Activated T-cell treated with anti-CD3 and anti-CD28 coated beads, Interleukin-2, amount 50 U/mL, for 72 hours (primary cell): ENCODE data around the gene MYRIP. TPM values are rescaled to one million over a fixed set of nuclear protein-coding genes. Genes with fewer than 3 reads are reported as not detected.

Experiments
- ATAC-seq, 2 donors: fragments of 150-1000 bp; cut with Tn5 transposase; replicated peaks in 1 of 2; 2 replicates each; pipeline ENCODE4 v1.10.0; 2021; ENCODE audit warnings: moderate library complexity in 2 of 2, mild to moderate bottlenecking in 1 of 2
- DNase-seq, 2 donors: peaks; one replicate each; pipeline ENCODE4 v3.0.0; 2021 to 2022; ENCODE audit warnings: mixed read lengths in 1 of 2
- H3K27ac Mint-ChIP-seq: one replicate; pipeline ENCODE4 v1.8.0; 2022; ENCODE audit warnings: mild to moderate bottlenecking, moderate library complexity, mixed read lengths
- H3K27me3 Mint-ChIP-seq: one replicate; pipeline ENCODE4 v1.8.0; 2022; ENCODE audit warnings: low read depth, mixed read lengths
- H3K36me3 Mint-ChIP-seq, 2 donors: one replicate each; pipeline ENCODE4 v1.8.0; 2022; ENCODE audit warnings: mixed read lengths in 2 of 2, mild to moderate bottlenecking in 1 of 2; ENCODE audit not compliant: insufficient read depth in 2 of 2
- H3K4me1 Mint-ChIP-seq: one replicate; pipeline ENCODE4 v1.8.0; 2022; ENCODE audit warnings: low read depth, mixed read lengths
- H3K4me3 Mint-ChIP-seq, 2 donors: one replicate each; pipeline ENCODE4 v1.8.0; 2022; ENCODE audit warnings: mild to moderate bottlenecking in 2 of 2, mixed read lengths in 2 of 2, moderate library complexity in 2 of 2
- H3K9me3 Mint-ChIP-seq, 2 donors: one replicate each; pipeline ENCODE4 v1.8.0; 2022; ENCODE audit warnings: mixed read lengths in 2 of 2
- total RNA-seq, 2 donors: library from RNA; stranded (reverse); gene quantifications; one replicate each; pipeline ENCODE4 v1.2.3, GENCODE V29; 2022

MYRIP gene
- total RNA-seq, 2 donors from 2014 or later, result not detected

- Mint-ChIP-seq H3K4me1 (no peaks in the 10 kb centered on the region), H3K9me3 (peaks cover 4 to 5% of the 10 kb centered on the region in 2 donors), H3K4me3 (no peak overlapping the region), H3K36me3 (peaks cover 0 to 2% of the 10 kb centered on the region in 2 donors), H3K27ac (no peak overlapping the region), H3K27me3 (no peaks in the 10 kb centered on the region)
- DNase-seq (no peak), ATAC-seq (no peak)
Observed at GRCh38 chr3:39882111-39882510, 72.7 kb downstream of the MYRIP start.

DNA sequence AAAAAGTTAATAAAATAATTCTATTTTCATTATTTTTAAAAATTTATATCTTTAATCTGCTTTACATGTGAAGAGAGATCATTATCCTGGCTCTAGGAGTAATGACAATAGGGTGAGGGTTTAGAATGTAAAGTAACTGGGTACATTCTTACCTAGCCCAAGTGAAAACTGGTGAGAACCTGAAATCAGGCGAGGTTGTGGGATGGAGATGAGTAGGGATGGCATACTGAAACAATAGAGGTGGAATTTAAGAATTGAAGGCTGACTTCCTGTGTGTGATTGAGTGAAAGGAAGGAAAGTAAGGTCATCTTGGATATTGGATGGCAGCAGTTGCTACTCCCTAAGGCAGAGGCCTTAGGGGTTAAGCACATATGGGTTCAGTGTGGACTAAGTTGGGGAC lies 82.7 kb downstream of the MYRIP start:
- H3K27ac Mint-ChIP-seq, result no peak overlapping the region
- no peak overlapping the region for H3K4me3 Mint-ChIP-seq
- H3K27me3 Mint-ChIP-seq, result no peaks in the 10 kb centered on the region
- no peaks in the 10 kb centered on the region for H3K36me3 Mint-ChIP-seq
- DNase-seq (no peak), ATAC-seq (no peak)
- H3K4me1 Mint-ChIP-seq, result no peaks in the 10 kb centered on the region
- no peaks in the 10 kb centered on the region for H3K9me3 Mint-ChIP-seq

GRCh38 chr3:39896184-39896583 lies 86.8 kb downstream of the MYRIP start:
- Mint-ChIP-seq H3K27me3 (no peaks in the 10 kb centered on the region), H3K9me3 (no peaks in the 10 kb centered on the region), H3K4me3 (no peak overlapping the region), H3K27ac (no peak overlapping the region), H3K4me1 (no peaks in the 10 kb centered on the region), H3K36me3 (no peaks in the 10 kb centered on the region)
- ATAC-seq, result no peak
- DNase-seq, result no peak

- H3K27ac Mint-ChIP-seq, result no peak overlapping the region
- no peaks in the 10 kb centered on the region for H3K4me1 Mint-ChIP-seq
- no peaks in the 10 kb centered on the region for H3K27me3 Mint-ChIP-seq
- no peaks in the 10 kb centered on the region for H3K36me3 Mint-ChIP-seq
- H3K4me3 Mint-ChIP-seq, result no peak overlapping the region
- no peak for DNase-seq
- H3K9me3 Mint-ChIP-seq, result no peaks in the 10 kb centered on the region
- ATAC-seq, result no peak
Observed at GRCh38 chr3:39900462-39901002, 91.1 kb downstream of the MYRIP start.

DNA sequence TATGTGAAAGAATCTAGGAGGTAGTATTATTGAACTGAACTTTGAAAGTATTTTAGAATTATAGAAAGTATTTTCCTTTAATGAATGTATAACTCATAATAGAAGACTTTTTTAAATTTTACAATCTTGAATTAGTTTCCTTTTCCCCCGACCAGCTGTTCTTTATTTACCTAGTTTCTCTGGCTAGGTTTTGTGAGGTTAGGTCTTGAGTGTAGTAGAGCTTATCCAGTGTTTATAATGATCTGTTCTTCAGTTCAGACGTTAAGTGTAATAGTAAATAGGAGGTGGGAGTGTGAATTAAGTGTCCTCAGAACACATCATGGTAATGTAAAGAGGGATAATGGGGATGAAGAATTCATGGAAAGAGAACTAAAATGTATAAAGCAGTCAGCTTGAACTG lies 93.8 kb downstream of the MYRIP start:
- no peaks in the 10 kb centered on the region for H3K4me1 Mint-ChIP-seq
- H3K9me3 Mint-ChIP-seq, result no peaks in the 10 kb centered on the region
- H3K27me3 Mint-ChIP-seq, result no peaks in the 10 kb centered on the region
- no peaks in the 10 kb centered on the region for H3K36me3 Mint-ChIP-seq
- no peak overlapping the region for H3K27ac Mint-ChIP-seq
- no peak for DNase-seq
- H3K4me3 Mint-ChIP-seq, result no peak overlapping the region
- ATAC-seq, result no peak

DNA sequence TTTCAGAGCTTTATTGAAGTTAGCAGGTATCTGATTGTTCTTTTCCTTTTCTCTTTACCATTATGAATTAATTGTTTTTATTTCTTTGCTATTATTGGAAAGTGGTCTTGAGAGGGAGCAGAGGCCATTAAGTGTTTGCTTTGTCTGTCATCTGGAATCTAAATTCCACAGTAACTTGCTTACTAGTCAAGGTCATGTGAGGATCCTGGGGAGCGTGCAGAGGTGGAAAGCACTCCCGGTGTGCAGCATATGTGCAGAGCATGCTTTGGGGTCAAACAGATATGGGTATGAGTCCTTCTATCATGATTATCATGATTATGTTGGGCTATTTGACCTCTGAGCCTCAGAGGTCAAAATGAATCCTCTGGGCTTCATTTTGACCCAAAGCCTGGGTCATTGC lies 96.4 kb downstream of the MYRIP start:
- Mint-ChIP-seq H3K4me3 (no peak overlapping the region), H3K9me3 (no peaks in the 10 kb centered on the region), H3K4me1 (no peaks in the 10 kb centered on the region), H3K27me3 (no peaks in the 10 kb centered on the region), H3K27ac (no peak overlapping the region), H3K36me3 (no peaks in the 10 kb centered on the region)
- DNase-seq (no peak), ATAC-seq (no peak)

- H3K27ac Mint-ChIP-seq, result no peak overlapping the region
- DNase-seq (no peak), ATAC-seq (no peak)
- no peaks in the 10 kb centered on the region for H3K36me3 Mint-ChIP-seq
- H3K4me3 Mint-ChIP-seq, result no peak overlapping the region
- H3K4me1 Mint-ChIP-seq, result no peaks in the 10 kb centered on the region
- H3K9me3 Mint-ChIP-seq, result no peaks in the 10 kb centered on the region
- no peaks in the 10 kb centered on the region for H3K27me3 Mint-ChIP-seq
Observed at GRCh38 chr3:39907981-39908380, 98.6 kb downstream of the MYRIP start.

DNA sequence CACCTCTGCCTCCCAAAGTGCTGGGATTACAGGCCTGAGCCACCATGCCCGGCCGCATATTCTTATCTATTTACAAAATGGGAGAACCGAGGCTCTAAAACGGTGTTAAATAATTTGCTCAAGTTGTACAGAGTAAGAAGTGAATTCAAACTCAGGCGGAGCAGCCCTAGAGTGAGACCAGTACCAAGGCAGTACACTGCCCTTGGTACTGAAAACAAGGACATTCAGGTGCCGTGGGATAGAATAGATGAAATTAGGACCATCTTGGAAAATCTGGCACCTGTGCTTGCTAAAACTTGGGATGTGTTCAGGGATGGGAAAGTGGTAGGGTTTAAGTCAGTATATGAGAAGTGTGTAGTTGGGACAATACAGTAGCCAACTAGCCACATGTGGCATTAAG lies 100.7 kb downstream of the MYRIP start:
- ATAC-seq, result no peak
- no peak for DNase-seq
- no peaks in the 10 kb centered on the region for H3K36me3 Mint-ChIP-seq
- no peak overlapping the region for H3K4me3 Mint-ChIP-seq
- H3K9me3 Mint-ChIP-seq, result no peaks in the 10 kb centered on the region
- no peaks in the 10 kb centered on the region for H3K27me3 Mint-ChIP-seq
- no peak overlapping the region for H3K27ac Mint-ChIP-seq
- no peaks in the 10 kb centered on the region for H3K4me1 Mint-ChIP-seq

- H3K27ac Mint-ChIP-seq, result no peak overlapping the region
- no peak for DNase-seq
- H3K27me3 Mint-ChIP-seq, result no peaks in the 10 kb centered on the region
- H3K9me3 Mint-ChIP-seq, result no peaks in the 10 kb centered on the region
- no peaks in the 10 kb centered on the region for H3K4me1 Mint-ChIP-seq
- H3K36me3 Mint-ChIP-seq, result no peaks in the 10 kb centered on the region
- no peak overlapping the region for H3K4me3 Mint-ChIP-seq
- ATAC-seq, result no peak
Observed at GRCh38 chr3:39910826-39911464, 101.5 kb downstream of the MYRIP start.

GRCh38 chr3:39911465-39912309 lies 102.3 kb downstream of the MYRIP start:
- no peaks in the 10 kb centered on the region for H3K36me3 Mint-ChIP-seq

DNA sequence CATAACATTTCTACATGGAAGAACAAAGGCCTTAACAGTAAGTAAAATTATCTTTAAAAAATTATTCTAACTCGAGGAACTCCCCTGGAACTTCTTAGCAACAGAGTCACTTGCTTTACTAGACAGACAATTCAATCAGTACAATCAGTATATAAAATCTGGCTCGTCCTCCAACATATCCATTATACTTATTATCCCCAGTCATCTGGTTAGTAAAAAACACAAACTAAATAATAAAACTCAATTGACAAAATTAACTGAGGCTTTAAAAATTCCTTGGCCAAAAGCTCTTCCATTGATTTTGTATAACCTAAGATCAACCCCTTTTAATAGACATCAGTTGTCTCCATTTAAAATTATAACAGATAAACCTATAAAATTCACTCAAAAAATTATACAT lies 105.6 kb downstream of the MYRIP start:
- ATAC-seq (no peak), DNase-seq (no peak)
- Mint-ChIP-seq H3K27ac (no peak overlapping the region), H3K36me3 (no peaks in the 10 kb centered on the region), H3K4me1 (no peaks in the 10 kb centered on the region), H3K9me3 (no peaks in the 10 kb centered on the region), H3K27me3 (no peaks in the 10 kb centered on the region), H3K4me3 (no peak overlapping the region)

More at GRCh38 chr3:39911465-39912309, 102.3 kb downstream of the MYRIP start:
- ATAC-seq (no peak), DNase-seq (no peak)
- Mint-ChIP-seq H3K4me3 (no peak overlapping the region), H3K9me3 (no peaks in the 10 kb centered on the region), H3K27me3 (no peaks in the 10 kb centered on the region), H3K27ac (no peak overlapping the region), H3K4me1 (no peaks in the 10 kb centered on the region)

DNA sequence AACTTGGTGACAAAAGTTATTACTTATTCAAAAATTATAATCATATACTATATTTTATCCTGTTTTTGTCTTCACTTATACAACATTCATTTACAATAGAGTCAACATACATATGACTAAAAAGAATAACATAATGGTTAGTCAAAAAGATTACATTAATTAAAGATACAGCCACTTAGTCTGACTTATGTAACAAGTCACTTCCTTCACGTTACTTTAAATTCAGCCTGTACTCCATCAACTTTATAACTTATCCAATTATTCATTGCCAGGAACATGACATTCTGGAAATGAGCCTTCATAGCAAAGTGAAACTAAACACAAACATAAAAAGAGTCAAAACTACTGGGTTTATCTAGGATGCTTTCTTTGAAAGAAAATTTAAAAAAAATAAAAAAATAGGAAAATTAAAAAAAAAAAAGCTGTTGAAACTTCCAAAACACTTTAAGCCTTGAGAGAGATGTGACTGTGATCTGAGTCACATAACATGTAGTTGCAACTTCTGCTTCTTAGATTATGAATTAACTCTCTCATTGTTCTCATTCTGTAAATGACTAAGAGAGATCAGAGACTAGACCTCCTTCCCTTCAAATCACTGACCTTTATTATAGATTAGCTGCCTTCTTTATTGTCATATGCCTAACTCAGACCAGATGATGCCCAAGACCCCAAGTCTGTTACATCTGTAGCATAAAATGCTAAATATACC lies 107.8 kb downstream of the MYRIP start:
- H3K27me3 Mint-ChIP-seq, result no peaks in the 10 kb centered on the region
- no peaks in the 10 kb centered on the region for H3K9me3 Mint-ChIP-seq
- H3K27ac Mint-ChIP-seq, result no peak overlapping the region
- H3K36me3 Mint-ChIP-seq, result no peaks in the 10 kb centered on the region
- DNase-seq (no peak), ATAC-seq (no peak)
- H3K4me3 Mint-ChIP-seq, result no peak overlapping the region
- H3K4me1 Mint-ChIP-seq, result no peaks in the 10 kb centered on the region

GRCh38 chr3:39919281-39919680 lies 109.9 kb downstream of the MYRIP start:
- Mint-ChIP-seq H3K4me3 (no peak overlapping the region), H3K36me3 (no peaks in the 10 kb centered on the region), H3K27me3 (no peaks in the 10 kb centered on the region), H3K27ac (no peak overlapping the region), H3K4me1 (no peaks in the 10 kb centered on the region), H3K9me3 (no peaks in the 10 kb centered on the region)
- ATAC-seq (no peak), DNase-seq (no peak)
